Stomach (tissue), 4 donors: Measurements from ENCODE around the gene TMEM123.
"Not testable (repeated sequence)": the region's sequence is repeated elsewhere in the genome, so short reads cannot be mapped to it uniquely, and the experiment has no call there.

Experiments used
- CTCF ChIP-seq, 7 experiments: fragments of 450-650 bp in 4 of 7; fragments of 200-600 bp in 3 of 7; sonication (generic) in 3 of 7; IDR thresholded peaks; one replicate each; pipeline ENCODE4 v1.5.1; 2016 to 2019; ENCODE audit warnings: antibody characterized with exemption in 7 of 7, control low read depth in 2 of 7, mild to moderate bottlenecking in 1 of 7
- EP300 ChIP-seq: sonication (generic); formaldehyde crosslinking; IDR thresholded peaks from one replicate; pipeline ENCODE4 v1.6.1; 2017; ENCODE audit warnings: antibody characterized with exemption
- POLR2A ChIP-seq, 4 donors: fragments of 450-650 bp; IDR thresholded peaks; one replicate each; pipeline ENCODE4 v1.6.1; 2016; ENCODE audit warnings: antibody characterized with exemption in 4 of 4, control low read depth in 2 of 4, mild to moderate bottlenecking in 1 of 4, moderate library complexity in 1 of 4

GRCh38 chr11:102439063-102439363 is 13.6 kb downstream of the TMEM123 start:
- not testable (repeated sequence) for TF ChIP-seq CTCF (IDR thresholded peaks at IDR 0.05); POLR2A (IDR thresholded peaks at IDR 0.05); EP300
